ENCODE data around the gene MBP.

The MBP gene

GRCh38 chr18:77061281-77061945, 71.2 kb downstream of the MBP start:
- DNase-seq: no peak

GRCh38 chr18:77060151-77060550, 72.4 kb downstream of the MBP start:
- DNase-seq: no peak

GRCh38 chr18:77059294-77059916, 73.2 kb downstream of the MBP start:
- DNase-seq: no peak

- no peak for DNase-seq
Measured at GRCh38 chr18:77058290-77058835, 74.2 kb downstream of the MBP start.

GRCh38 chr18:77057006-77057395, 75.6 kb downstream of the MBP start:
- DNase-seq: no peak

- DNase-seq: no peak
Measured at GRCh38 chr18:77056344-77057005, 76.1 kb downstream of the MBP start.

GRCh38 chr18:77055429-77056300, 76.9 kb downstream of the MBP start:
- DNase-seq: no peak

GRCh38 chr18:77054606-77055428, 77.8 kb downstream of the MBP start:
- DNase-seq: peak; percentile 64 to 74

GRCh38 chr18:77054288-77054605, 78.3 kb downstream of the MBP start:
- no peak for DNase-seq

GRCh38 chr18:77053616-77054287, 78.8 kb downstream of the MBP start:
- DNase-seq: no peak

GRCh38 chr18:77052983-77053309, 79.6 kb downstream of the MBP start:
- DNase-seq: no peak

GRCh38 chr18:77052297-77052982, 80.1 kb downstream of the MBP start:
- DNase-seq: no peak

- no peak for DNase-seq
Measured at GRCh38 chr18:77051581-77052296, 80.8 kb downstream of the MBP start.

GRCh38 chr18:77049938-77050337, 82.6 kb downstream of the MBP start:
- no peak for DNase-seq

GRCh38 chr18:77047803-77048419, 84.7 kb downstream of the MBP start:
- DNase-seq: no peak

GRCh38 chr18:77046994-77047393, 85.6 kb downstream of the MBP start:
- no peak for DNase-seq

GRCh38 chr18:77046409-77046808, 86.2 kb downstream of the MBP start:
- no peak for DNase-seq

- DNase-seq: no peak
Measured at GRCh38 chr18:77045677-77046076, 86.9 kb downstream of the MBP start.

GRCh38 chr18:77044866-77045664, 87.5 kb downstream of the MBP start:
- DNase-seq: no peak
